Panc1 (cell line): ENCODE data around the gene ASTN2.

ENCODE experiments used
- CTCF ChIP-seq: fragments of 450-650 bp; IDR thresholded peaks from 2 replicates; pipeline ENCODE4 v1.5.1; 2017; ENCODE audit warnings: mild to moderate bottlenecking
- POLR2AphosphoS5 ChIP-seq: IDR thresholded peaks from 2 replicates; pipeline ENCODE4 v1.6.1; 2012; ENCODE audit warnings: mild to moderate bottlenecking, low read depth, low read length, moderate library complexity
- REST ChIP-seq, 2 experiments: IDR thresholded peaks; 2 replicates each; pipeline ENCODE4 v1.6.1; 2011 to 2012; ENCODE audit warnings: low read depth in 2 of 2, control low read depth in 1 of 2, low read length in 1 of 2, mild to moderate bottlenecking in 1 of 2, moderate library complexity in 1 of 2; ENCODE audit not compliant: insufficient read depth in 1 of 2
- SIN3A ChIP-seq: IDR thresholded peaks from 2 replicates; pipeline ENCODE4 v1.6.1; 2012; ENCODE audit warnings: low read depth, mild to moderate bottlenecking, low read length, moderate library complexity, borderline replicate concordance; ENCODE audit not compliant: insufficient read depth
- TCF7L2 ChIP-seq: IDR thresholded peaks from 2 replicates; pipeline ENCODE4 v1.6.1; 2011; ENCODE audit warnings: mild to moderate bottlenecking, low read depth, low read length, inconsistent platforms

GRCh38 chr9:117145811-117146490 lies 268.9 kb downstream of the ASTN2 start:
- TF ChIP-seq CTCF = no peak
- TF ChIP-seq REST (IDR thresholded peaks at IDR 0.05; ENCODE audit: insufficient read depth in 1 of 2, low read depth in 2 of 2, low read length in 1 of 2) = no peak
- no peak for TF ChIP-seq POLR2AphosphoS5
- no peak for TF ChIP-seq TCF7L2
- no peak for TF ChIP-seq SIN3A
